Neuronal stem cell (in vitro differentiated cells): Measurements from ENCODE around the gene HABP4.

Experiments used
- DNase-seq: peaks from one replicate; pipeline ENCODE4 v3.0.0-alpha.2; 2013; ENCODE audit warnings: low spot score
- H2AFZ ChIP-seq: one replicate; pipeline ENCODE4 v1.6.1; 2013; ENCODE audit warnings: mild to moderate bottlenecking, low read length, inconsistent platforms
- H2AK5ac ChIP-seq: 2 replicates; pipeline ENCODE4 v1.6.1; 2013; ENCODE audit warnings: low read depth, mild to moderate bottlenecking, inconsistent platforms, low read length, moderate library complexity, mixed read lengths
- H2BK120ac ChIP-seq: 2 replicates; pipeline ENCODE4 v1.6.1; 2013; ENCODE audit warnings: low read depth, mild to moderate bottlenecking, inconsistent platforms, low read length, moderate library complexity, mixed read lengths
- H2BK12ac ChIP-seq: one replicate; pipeline ENCODE4 v1.6.1; 2013; ENCODE audit warnings: low read length, inconsistent platforms
- H2BK15ac ChIP-seq: 2 replicates; pipeline ENCODE4 v1.6.1; 2013; ENCODE audit warnings: mild to moderate bottlenecking, low read length, inconsistent platforms, mixed read lengths
- H2BK5ac ChIP-seq: one replicate; pipeline ENCODE4 v1.6.1; 2013; ENCODE audit warnings: inconsistent platforms, mild to moderate bottlenecking, low read length, moderate library complexity
- H3K14ac ChIP-seq: one replicate; pipeline ENCODE4 v1.6.1; 2013; ENCODE audit warnings: low read length, inconsistent platforms
- H3K18ac ChIP-seq: 2 replicates; pipeline ENCODE4 v1.6.1; 2013; ENCODE audit warnings: low read length, inconsistent platforms
- H3K23ac ChIP-seq: 2 replicates; pipeline ENCODE4 v1.6.1; 2013; ENCODE audit warnings: low read depth, mild to moderate bottlenecking, mixed read lengths, low read length, inconsistent platforms; ENCODE audit not compliant: poor library complexity
- H3K27ac ChIP-seq: replicated peaks from 3 replicates; pipeline ENCODE4 v1.5.1; 2013; ENCODE audit warnings: low read length, inconsistent platforms
- H3K27me3 ChIP-seq, 3 experiments: 2 replicates each; pipeline ENCODE4 v1.6.1; 2013; ENCODE audit warnings: low read length in 3 of 3, mild to moderate bottlenecking in 2 of 3, inconsistent platforms in 1 of 3, low read depth in 1 of 3, mixed read lengths in 1 of 3, moderate library complexity in 1 of 3; ENCODE audit not compliant: control insufficient read depth in 3 of 3, insufficient read depth in 3 of 3
- H3K36me3 ChIP-seq, 2 donors: replicated peaks in 1 of 2; 2 replicates each; pipeline ENCODE4 v1.6.1; 2013; ENCODE audit warnings: low read length in 2 of 2; ENCODE audit not compliant: control insufficient read depth in 2 of 2, insufficient read depth in 2 of 2
- H3K4ac ChIP-seq: 2 replicates; pipeline ENCODE4 v1.6.1; 2013; ENCODE audit warnings: inconsistent platforms, mild to moderate bottlenecking, low read length, moderate library complexity
- H3K4me1 ChIP-seq, 2 donors: 1 replicate in 1 of 2; 2 replicates in 1 of 2; pipeline ENCODE4 v1.6.1; 2013; ENCODE audit warnings: low read length in 2 of 2, low read depth in 1 of 2; ENCODE audit not compliant: control insufficient read depth in 2 of 2, insufficient read depth in 1 of 2
- H3K4me2 ChIP-seq: one replicate; pipeline ENCODE4 v1.6.1; 2013; ENCODE audit warnings: mild to moderate bottlenecking, low read length, inconsistent platforms; ENCODE audit not compliant: insufficient read depth, poor library complexity, severe bottlenecking
- H3K4me3 ChIP-seq, 2 donors: 2 replicates each; pipeline ENCODE4 v1.5.1; 2013; ENCODE audit warnings: low read length in 2 of 2, mild to moderate bottlenecking in 2 of 2, inconsistent platforms in 1 of 2, moderate library complexity in 1 of 2
- H3K79me1 ChIP-seq: one replicate; pipeline ENCODE4 v1.6.1; 2013; ENCODE audit warnings: low read depth, mild to moderate bottlenecking, inconsistent platforms, low read length, moderate library complexity
- H3K9ac ChIP-seq: one replicate; pipeline ENCODE4 v1.6.1; 2013; ENCODE audit warnings: mild to moderate bottlenecking, low read depth, low read length, inconsistent platforms; ENCODE audit not compliant: poor library complexity
- H3K9me3 ChIP-seq, 2 donors: replicated peaks in 1 of 2; 2 replicates each; pipeline versions ENCODE3 to v1.6.1; 2013; ENCODE audit warnings: low read length in 2 of 2, mild to moderate bottlenecking in 2 of 2, inconsistent platforms in 1 of 2, low read depth in 1 of 2, mixed read lengths in 1 of 2, moderate library complexity in 1 of 2; ENCODE audit not compliant: control insufficient read depth in 2 of 2, insufficient read depth in 1 of 2
- H4K8ac ChIP-seq: one replicate; pipeline ENCODE4 v1.6.1; 2013; ENCODE audit warnings: low read depth, mild to moderate bottlenecking, inconsistent platforms, low read length, moderate library complexity
- H4K91ac ChIP-seq: one replicate; pipeline ENCODE4 v1.6.1; 2013; ENCODE audit warnings: low read length, low read depth, mild to moderate bottlenecking, inconsistent platforms; ENCODE audit not compliant: poor library complexity
- WGBS, 2 donors: extraction: QIAGEN DNeasy Blood & Tissue Kit; methylation state at CpG; one replicate each; pipeline ENCODE4 v1.1.7; 2013; ENCODE audit warnings: missing lambda C conversion rate in 2 of 2, mixed read lengths in 1 of 2; ENCODE audit not compliant: insufficient read length in 2 of 2, insufficient replicate concordance in 1 of 2; ENCODE audit errors: extremely low coverage in 2 of 2; 5-methylcytosine and 5-hydroxymethylcytosine counted together

Gene HABP4

DNA sequence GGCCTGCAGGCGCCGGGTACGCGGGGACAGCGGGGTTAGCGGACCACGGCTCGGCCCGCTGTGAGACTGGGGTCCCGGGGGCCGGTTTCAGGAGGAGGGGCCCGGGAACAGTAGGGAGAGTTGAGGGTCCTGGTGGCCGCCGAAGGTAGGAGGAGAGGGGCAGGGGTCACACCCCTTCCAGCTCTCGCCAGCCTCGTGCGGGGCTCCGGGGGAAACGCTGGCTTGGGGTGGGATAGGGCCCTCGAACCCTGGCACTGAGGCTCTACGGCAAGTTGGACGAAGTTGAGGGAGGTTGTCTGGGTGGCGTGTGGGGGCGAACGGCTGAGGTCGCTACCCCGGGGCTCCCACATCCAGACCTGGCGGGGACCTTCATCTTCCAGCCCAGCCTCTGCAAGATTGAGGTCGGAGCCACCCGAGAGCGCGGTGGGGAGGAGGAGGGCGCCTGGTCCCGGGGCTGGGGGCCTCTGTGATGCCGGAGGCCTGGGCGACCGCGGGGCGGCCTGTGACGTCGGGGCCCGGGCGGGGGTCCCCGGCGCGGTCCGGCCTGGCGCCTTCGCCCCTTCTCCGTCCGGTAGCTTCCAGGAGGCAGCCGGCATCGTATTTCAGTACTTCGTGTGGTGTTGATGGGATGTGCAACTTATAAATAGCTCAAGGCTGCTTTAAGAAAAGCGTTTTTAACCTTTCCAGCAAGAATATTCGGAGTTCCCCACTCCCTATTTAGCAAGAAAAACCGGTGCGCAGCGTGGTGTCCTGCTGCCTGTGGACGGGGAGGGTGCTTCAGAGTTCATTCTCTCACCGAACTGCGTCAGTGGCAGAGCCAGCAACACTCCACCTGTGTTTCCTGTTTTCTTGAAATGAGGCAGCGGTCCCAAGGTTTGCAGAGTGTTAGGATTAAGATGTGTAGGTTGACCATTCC is 902 bp downstream of the HABP4 start:
- Histone ChIP-seq H3K9ac (peak overlapping the region; percentile 71), H3K4me3 (peak overlapping the region; percentile 71 to 99), H2AFZ (peak overlapping the region; percentile 99), H3K36me3 (no peaks in the 10 kb centered on the region), H3K27me3 (no peaks in the 10 kb centered on the region), H4K8ac (no peak overlapping the region), H3K9me3 (no peaks in the 10 kb centered on the region), H3K4me2 (peak overlapping the region; percentile 94), H3K79me1 (peaks cover 3% of the 10 kb centered on the region), H2BK15ac (peak overlapping the region; percentile 4), H3K23ac (peak overlapping the region; percentile 8), H3K4me1 (peaks cover 3 to 8% of the 10 kb centered on the region in 2 donors), H3K14ac (peak overlapping the region; percentile 66), H2AK5ac (peak overlapping the region; percentile 28), H3K4ac (no peak overlapping the region), H3K27ac (no peak overlapping the region), H2BK12ac (no peak overlapping the region), H2BK5ac (no peak overlapping the region), H4K91ac (no peak overlapping the region), H2BK120ac (no peak overlapping the region), H3K18ac (peak overlapping the region; percentile 85)
- no CpG with 5 or more reads among the region's 63 CpGs for WGBS, 2 donors
- no peak for DNase-seq

DNA sequence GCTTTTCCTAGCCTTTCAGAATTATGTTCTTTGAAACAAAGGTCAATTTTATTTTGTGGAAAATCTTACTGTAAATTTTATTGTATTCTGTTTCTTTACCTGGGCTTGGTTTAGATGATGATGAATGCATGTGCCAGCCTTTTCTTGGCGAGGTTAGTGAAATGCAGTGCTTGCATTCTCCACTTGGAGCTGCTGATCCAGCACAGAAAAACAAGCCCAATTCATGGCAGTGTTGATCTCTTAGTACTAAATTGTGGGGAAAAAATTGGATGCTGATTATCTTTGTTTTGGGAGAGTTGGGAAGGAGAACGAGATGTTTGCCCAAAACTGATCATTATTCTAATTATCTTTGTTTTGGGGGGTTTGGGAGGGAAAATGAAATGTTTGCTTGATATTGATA is 3.7 kb downstream of the HABP4 start:
- H2BK15ac ChIP-seq: no peak overlapping the region
- peaks cover 3 to 8% of the 10 kb centered on the region in 2 donors for H3K4me1 ChIP-seq
- H3K4me3 ChIP-seq: no peak overlapping the region
- no peak overlapping the region for H4K8ac ChIP-seq
- H2AFZ ChIP-seq: no peak overlapping the region
- no peak overlapping the region for H3K18ac ChIP-seq
- H3K36me3 ChIP-seq: peaks cover 0 to 4% of the 10 kb centered on the region in 2 donors
- no peaks in the 10 kb centered on the region for H3K27me3 ChIP-seq
- WGBS, 2 donors: no CpG with 5 or more reads among the region's 2 CpGs
- peaks cover 3% of the 10 kb centered on the region for H3K79me1 ChIP-seq
- DNase-seq: no peak
- H3K4me2 ChIP-seq: no peak overlapping the region
- no peak overlapping the region for H2BK12ac ChIP-seq
- no peak overlapping the region for H4K91ac ChIP-seq
- H3K27ac ChIP-seq: no peak overlapping the region
- no peaks in the 10 kb centered on the region for H3K9me3 ChIP-seq
- H2BK5ac ChIP-seq: no peak overlapping the region
- H3K9ac ChIP-seq: no peak overlapping the region
- no peak overlapping the region for H3K23ac ChIP-seq
- H2BK120ac ChIP-seq: no peak overlapping the region
- H3K4ac ChIP-seq: no peak overlapping the region
- no peak overlapping the region for H2AK5ac ChIP-seq
- no peak overlapping the region for H3K14ac ChIP-seq

GRCh38 chr9:96457266-96457665 is 7.3 kb downstream of the HABP4 start:
- Histone ChIP-seq H4K91ac (no peak overlapping the region), H3K27me3 (no peaks in the 10 kb centered on the region), H4K8ac (no peak overlapping the region), H3K4me1 (peaks cover 2 to 6% of the 10 kb centered on the region in 2 donors), H3K79me1 (no peaks in the 10 kb centered on the region), H2BK120ac (no peak overlapping the region), H3K27ac (no peak overlapping the region), H2BK15ac (no peak overlapping the region), H3K4me2 (no peak overlapping the region), H2BK5ac (no peak overlapping the region), H3K18ac (no peak overlapping the region), H3K23ac (no peak overlapping the region), H2AFZ (no peak overlapping the region), H3K9ac (no peak overlapping the region), H3K14ac (no peak overlapping the region), H3K36me3 (peaks cover 0 to 35% of the 10 kb centered on the region in 2 donors), H3K9me3 (no peaks in the 10 kb centered on the region), H2AK5ac (no peak overlapping the region), H2BK12ac (no peak overlapping the region), H3K4me3 (no peak overlapping the region), H3K4ac (no peak overlapping the region)
- WGBS, 2 donors: no CpG with 5 or more reads among the region's 4 CpGs
- no peak for DNase-seq

DNA sequence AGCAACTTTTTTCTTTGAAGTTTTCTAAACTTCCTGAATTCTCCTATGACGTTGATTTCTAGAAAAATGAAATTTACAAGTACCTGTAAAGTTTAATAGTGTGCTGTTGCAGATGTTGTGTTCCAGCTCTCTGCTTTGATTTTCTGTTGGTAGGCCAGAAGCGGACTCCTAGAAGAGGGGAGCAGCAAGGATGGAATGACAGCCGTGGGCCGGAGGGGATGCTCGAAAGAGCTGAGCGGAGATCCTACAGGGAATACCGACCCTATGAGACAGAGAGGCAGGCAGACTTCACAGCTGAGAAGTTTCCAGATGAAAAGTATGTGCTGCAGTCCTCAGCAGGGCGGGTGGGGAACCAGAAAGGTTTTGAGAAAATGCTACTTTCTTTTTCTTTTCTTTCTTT is 8.3 kb downstream of the HABP4 start:
- H3K4me1 ChIP-seq: peaks cover 2 to 10% of the 10 kb centered on the region in 2 donors
- H3K4ac ChIP-seq: no peak overlapping the region
- no peak overlapping the region for H2AFZ ChIP-seq
- H3K23ac ChIP-seq: no peak overlapping the region
- H4K91ac ChIP-seq: no peak overlapping the region
- H3K4me3 ChIP-seq: no peak overlapping the region
- H2BK5ac ChIP-seq: no peak overlapping the region
- WGBS, 2 donors: no CpG with 5 or more reads among the region's 8 CpGs
- no peak overlapping the region for H4K8ac ChIP-seq
- no peak overlapping the region for H2BK12ac ChIP-seq
- no peak overlapping the region for H3K18ac ChIP-seq
- H2AK5ac ChIP-seq: no peak overlapping the region
- H3K4me2 ChIP-seq: no peak overlapping the region
- no peaks in the 10 kb centered on the region for H3K9me3 ChIP-seq
- H3K27me3 ChIP-seq: no peaks in the 10 kb centered on the region
- no peak for DNase-seq
- no peak overlapping the region for H2BK120ac ChIP-seq
- H3K27ac ChIP-seq: no peak overlapping the region
- H3K9ac ChIP-seq: no peak overlapping the region
- no peak overlapping the region for H2BK15ac ChIP-seq
- H3K36me3 ChIP-seq: peaks cover 0 to 41% of the 10 kb centered on the region in 2 donors
- H3K79me1 ChIP-seq: no peaks in the 10 kb centered on the region
- H3K14ac ChIP-seq: no peak overlapping the region
